HepG2 (cell line): Measurements from ENCODE around the gene HAUS1. TPM values are rescaled to one million over a fixed set of nuclear protein-coding genes. Genes with fewer than 3 reads are reported as not detected.

Source experiments
- ATAC-seq: fragments of 200-7000 bp; cut with Tn5 transposase; 3 replicates; pipeline ENCODE4 v1.9.1; 2020; ENCODE audit warnings: mild to moderate bottlenecking, moderate library complexity
- BruUV-seq: library from RNA; stranded (reverse); fragments of 400-500 nt; replicated peaks from 2 replicates; lab custom pipeline; 2021; lab: Mats Ljungman, UMichigan
- CTCF ChIA-PET: fragments of 300-600 bp; formaldehyde crosslinking; extraction: SDS; loops from one replicate; lab custom pipeline; 2021; ENCODE audit warnings: low total read pairs, inconsistent platforms, low intra/inter-chr PET ratio; lab: Yijun Ruan, JAX
- POLR2A ChIA-PET: fragments of 350-600 bp; sonication (Branson Sonifier 250); formaldehyde crosslinking; loops from one replicate; lab custom pipeline; 2020; ENCODE audit warnings: antibody characterized with exemption, inconsistent platforms; lab: Yijun Ruan, JAX
- DNase-seq: peaks from one replicate; pipeline ENCODE4 v3.0.0-alpha.2; 2015; ENCODE audit warnings: low spot score
- FAIRE-seq: peaks from 3 replicates; lab custom pipeline; 2011; peaks lifted over from hg19 to GRCh38; lab: Jason Lieb, UNC
- H2AFZ ChIP-seq: one replicate; pipeline ENCODE4 v1.6.1; 2011; ENCODE audit warnings: low read length, inconsistent platforms
- H3K27ac ChIP-seq: fragments of 300-600 bp; 3 replicates; pipeline ENCODE4 v1.8.0; 2011; ENCODE audit warnings: mixed run types, mild to moderate bottlenecking, mixed read lengths, low read length, inconsistent platforms; ENCODE audit not compliant: insufficient read depth; ENCODE audit errors: extremely low read length
- H3K27me3 ChIP-seq, 2 experiments: fragments of 200-600 bp in 1 of 2; 2 replicates in 1 of 2; 3 replicates in 1 of 2; pipeline versions ENCODE4 v1.6.0 to v1.8.0; 2011; ENCODE audit warnings: low read length in 2 of 2, mild to moderate bottlenecking in 2 of 2, moderate library complexity in 2 of 2, inconsistent platforms in 1 of 2; ENCODE audit not compliant: insufficient read depth in 2 of 2, control insufficient read depth in 1 of 2
- H3K36me3 ChIP-seq, 2 experiments: fragments of 200-600 bp in 1 of 2; replicated peaks in 1 of 2; 2 replicates in 1 of 2; 3 replicates in 1 of 2; pipeline versions ENCODE4 v1.5.1 to v1.8.0; 2011; ENCODE audit warnings: low read length in 2 of 2, inconsistent platforms in 1 of 2; ENCODE audit not compliant: insufficient read depth in 2 of 2, control insufficient read depth in 1 of 2
- H3K4me1 ChIP-seq: 2 replicates; pipeline ENCODE4 v1.5.1; 2012; ENCODE audit warnings: low read length, inconsistent platforms; ENCODE audit not compliant: insufficient read depth
- H3K4me2 ChIP-seq: 2 replicates; pipeline ENCODE4 v1.6.0; 2011; ENCODE audit warnings: low read depth, low read length, inconsistent platforms
- H3K4me3 ChIP-seq, 3 experiments: fragments of 200-600 bp in 1 of 3; sonication (generic), shearing (Covaris generic) in 1 of 3; replicated peaks in 1 of 3; 2 replicates each; pipeline ENCODE4 v1.5.1; 2011 to 2016; ENCODE audit warnings: low read length in 3 of 3, inconsistent platforms in 2 of 3, low read depth in 2 of 3, mild to moderate bottlenecking in 2 of 3, control low read depth in 1 of 3, mixed read lengths in 1 of 3; ENCODE audit not compliant: insufficient read depth in 1 of 3
- H3K79me2 ChIP-seq: one replicate; pipeline ENCODE4 v1.6.1; 2011; ENCODE audit warnings: low read length, inconsistent platforms; ENCODE audit not compliant: insufficient read depth
- H3K9ac ChIP-seq: 2 replicates; pipeline ENCODE4 v1.6.0; 2011; ENCODE audit warnings: mild to moderate bottlenecking, low read depth, low read length, inconsistent platforms; ENCODE audit not compliant: insufficient read depth
- H3K9me3 ChIP-seq: 2 replicates; pipeline ENCODE4 v1.5.1; 2012; ENCODE audit warnings: mild to moderate bottlenecking, low read length
- H4K20me1 ChIP-seq: 2 replicates; pipeline ENCODE4 v1.6.0; 2011; ENCODE audit warnings: inconsistent platforms, mild to moderate bottlenecking, low read length, moderate library complexity; ENCODE audit not compliant: insufficient read depth
- EED ChIP-seq: sonication (generic); formaldehyde crosslinking; IDR thresholded peaks from 2 replicates; pipeline ENCODE4 v1.5.0; 2020; ENCODE audit warnings: mild to moderate bottlenecking, missing genetic modification reagents
- LCORL ChIP-seq, 2 experiments: fragments of 450-650 bp in 1 of 2; sonication (generic) in 1 of 2; formaldehyde crosslinking in 1 of 2; IDR thresholded peaks; 2 replicates each; pipeline versions ENCODE4 v1.5.0 to v1.6.1; 2017 to 2020; ENCODE audit warnings: antibody characterized with exemption in 1 of 2, missing genetic modification reagents in 1 of 2
- MIXL1 ChIP-seq: IDR thresholded peaks from 2 replicates; pipeline ENCODE4 v1.6.1; 2016
- RAD21 ChIP-seq: fragments of 450-650 bp; formaldehyde crosslinking; IDR thresholded peaks from 2 replicates; pipeline ENCODE4 v1.5.0; 2020; ENCODE audit warnings: mild to moderate bottlenecking
- SMC3 ChIP-seq: IDR thresholded peaks from 2 replicates; pipeline ENCODE4 v1.6.1; 2011; ENCODE audit warnings: low read length, improper control_type of control experiment
- STAG1 ChIP-seq: sonication (generic); formaldehyde crosslinking; IDR thresholded peaks from 2 replicates; pipeline ENCODE4 v1.4.0; 2020; ENCODE audit warnings: missing genetic modification reagents
- WGBS: methylation state at CpG from one replicate; pipeline ENCODE4 v1.1.6; 2017; ENCODE audit warnings: low lambda C conversion rate; 5-methylcytosine and 5-hydroxymethylcytosine counted together
- in situ Hi-C: cut with HindIII; loops from 2 replicates; pipeline ENCODE4 v1.10.0; 2017; ENCODE audit warnings: low pct_unique_long_range_greater_than_20kb; ENCODE audit not compliant: extremely low pct_ligation_motif_present
- intact Hi-C: fragments of 100-400 bp; cut with micrococcal nuclease; formaldehyde crosslinking; loops from one replicate; pipeline ENCODE4 v1.10.0; 2022; ENCODE audit not compliant: unreplicated experiment
- polyA plus RNA-seq, 8 experiments: library from polyadenylated mRNA; depleted of rRNA in 3 of 8; stranded (reverse) in 7 of 8; unstranded in 1 of 8; fragments of >200 nt; fragmentation: Illumina TruSeq in 4 of 8; extraction: Trizol in 4 of 8; gene quantifications; 2 replicates each; pipeline versions ENCODE4 v1.2.1 to v1.2.3, GENCODE V29; 2011 to 2016; ENCODE audit warnings: low read depth in 4 of 8, missing spikeins in 1 of 8, mixed read lengths in 1 of 8; ENCODE audit not compliant: insufficient read depth in 1 of 8
- total RNA-seq, 5 experiments: library from RNA; depleted of rRNA; stranded (reverse); fragments of >200 nt; fragmentation: Illumina TruSeq; extraction: Trizol; gene quantifications; 2 replicates each; pipeline ENCODE4 v1.2.3, GENCODE V29; 2016; ENCODE audit warnings: low read depth in 1 of 5
- TF ChIP-seq, protein P1 (sequence below): IDR thresholded peaks from 2 replicates; pipeline ENCODE4 v1.4.0; 2020; ENCODE audit warnings: mild to moderate bottlenecking, missing genetic modification reagents
- TF ChIP-seq, protein P2 (sequence below): sonication (generic); formaldehyde crosslinking; IDR thresholded peaks from 2 replicates; pipeline ENCODE4 v1.5.0; 2020; ENCODE audit warnings: mild to moderate bottlenecking, missing genetic modification reagents, moderate library complexity
- TF ChIP-seq, protein P3 (sequence below): sonication (generic); formaldehyde crosslinking; IDR thresholded peaks from 2 replicates; pipeline ENCODE4 v1.4.0; 2020; ENCODE audit warnings: missing genetic modification reagents, borderline replicate concordance
- TF ChIP-seq, protein P4 (sequence below): sonication (generic); formaldehyde crosslinking; IDR thresholded peaks from 2 replicates; pipeline ENCODE4 v1.5.0; 2020; ENCODE audit warnings: missing genetic modification reagents

The HAUS1 gene
- total and polyA plus RNA-seq, 2 of the 13 experiments (the other 11 are each of a cell fraction or from before 2014, with no cell fraction given) = 20.6 to 59.2 TPM

DNA sequence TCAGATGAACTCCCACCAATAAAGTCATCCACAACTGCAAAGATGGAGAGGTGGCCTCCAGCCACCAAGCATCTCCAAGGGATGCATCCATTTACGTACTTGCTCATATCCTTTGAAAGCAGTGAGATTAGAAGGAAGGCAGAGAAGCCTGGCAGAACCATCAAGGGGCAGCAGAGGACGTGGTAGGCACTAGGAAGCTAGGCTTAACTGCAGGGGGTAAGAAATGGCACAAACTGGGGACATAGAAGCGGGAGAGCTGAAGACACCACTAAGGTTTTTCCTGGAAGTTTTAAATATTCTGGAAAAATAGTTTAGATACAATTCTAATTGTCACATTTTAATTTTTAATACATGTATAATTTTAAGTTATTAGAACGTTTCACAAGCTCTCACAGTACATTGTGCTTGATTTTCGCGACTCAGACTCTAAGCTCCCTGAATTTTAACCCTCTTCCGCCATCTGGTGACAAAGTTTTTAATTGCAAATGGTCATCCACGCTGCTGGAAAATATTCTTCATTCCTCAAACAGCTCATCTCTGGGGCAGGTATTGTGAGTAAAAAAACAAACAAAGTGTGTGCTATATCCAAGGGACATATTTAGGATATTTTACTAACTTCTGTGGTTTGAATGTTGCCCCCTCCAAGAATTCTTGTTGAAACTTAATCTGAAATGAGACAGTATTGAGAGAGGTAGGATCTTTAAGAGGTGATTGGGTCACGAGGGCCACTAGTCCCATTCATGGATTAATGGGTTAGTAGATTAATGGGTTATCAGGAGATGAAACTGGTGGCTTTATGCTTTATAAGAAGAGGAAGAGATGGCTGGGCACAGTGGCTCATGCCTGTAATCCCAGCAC lies 30.5 kb upstream of the HAUS1 start:
- Histone ChIP-seq H4K20me1 (peaks cover 9% of the 10 kb centered on the region; the same call in 1 of the 2 replicates), H3K79me2 (no peaks in the 10 kb centered on the region), H3K27ac (no peak overlapping the region), H3K36me3 (0 out of 5 replicates have a peak, but pooled peaks cover 0 to 4% of the 10 kb centered on the region in 2 experiments), H3K27me3 (peaks cover 12 to 39% of the 10 kb centered on the region in 2 experiments; a peak in 4 of 5 replicates), H3K9ac (no peak overlapping the region), H2AFZ (no peak overlapping the region), H3K4me2 (no peak overlapping the region), H3K9me3 (no peaks in the 10 kb centered on the region), H3K4me3 (no peak overlapping the region), H3K4me1 (peaks cover 21% of the 10 kb centered on the region)
- DNase-seq = peak; percentile 62
- CTCF ChIA-PET = interaction anchor here (1.4 to 2.0 kb wide), 3 partner anchors 100 to 409 kb away, joined by 3 to 6 read pairs (median 4); no protein-coding TSS in a partner anchor
- FAIRE-seq = peak; percentile 86
- intact Hi-C loops (loop anchor here (1.0 to 10.0 kb wide), 4 partner anchors 106 to 409 kb away; partner anchors contain the start of gene EPG5), in situ Hi-C loops (loop anchor here (5.0 to 10.0 kb wide), 2 partner anchors 106 to 379 kb away; partner anchors contain the start of gene EPG5)
- POLR2A ChIA-PET = interaction anchor here (1.0 to 1.2 kb wide), 3 partner anchors 23 to 30 kb away, joined by 3 to 5 read pairs (median 4); partner anchors contain the start of gene HAUS1
- BruUV-seq = no TSS peak
- ATAC-seq = peak; percentile 52
- 31% methylated on average over 9 of the region's 9 CpGs for WGBS
- TF ChIP-seq SMC3 = peak; percentile 73
- TF ChIP-seq RAD21 (CRISPR knock-in tag) = peak; percentile 35; the same call in 1 of the 2 replicates
- TF ChIP-seq, protein P1, sequence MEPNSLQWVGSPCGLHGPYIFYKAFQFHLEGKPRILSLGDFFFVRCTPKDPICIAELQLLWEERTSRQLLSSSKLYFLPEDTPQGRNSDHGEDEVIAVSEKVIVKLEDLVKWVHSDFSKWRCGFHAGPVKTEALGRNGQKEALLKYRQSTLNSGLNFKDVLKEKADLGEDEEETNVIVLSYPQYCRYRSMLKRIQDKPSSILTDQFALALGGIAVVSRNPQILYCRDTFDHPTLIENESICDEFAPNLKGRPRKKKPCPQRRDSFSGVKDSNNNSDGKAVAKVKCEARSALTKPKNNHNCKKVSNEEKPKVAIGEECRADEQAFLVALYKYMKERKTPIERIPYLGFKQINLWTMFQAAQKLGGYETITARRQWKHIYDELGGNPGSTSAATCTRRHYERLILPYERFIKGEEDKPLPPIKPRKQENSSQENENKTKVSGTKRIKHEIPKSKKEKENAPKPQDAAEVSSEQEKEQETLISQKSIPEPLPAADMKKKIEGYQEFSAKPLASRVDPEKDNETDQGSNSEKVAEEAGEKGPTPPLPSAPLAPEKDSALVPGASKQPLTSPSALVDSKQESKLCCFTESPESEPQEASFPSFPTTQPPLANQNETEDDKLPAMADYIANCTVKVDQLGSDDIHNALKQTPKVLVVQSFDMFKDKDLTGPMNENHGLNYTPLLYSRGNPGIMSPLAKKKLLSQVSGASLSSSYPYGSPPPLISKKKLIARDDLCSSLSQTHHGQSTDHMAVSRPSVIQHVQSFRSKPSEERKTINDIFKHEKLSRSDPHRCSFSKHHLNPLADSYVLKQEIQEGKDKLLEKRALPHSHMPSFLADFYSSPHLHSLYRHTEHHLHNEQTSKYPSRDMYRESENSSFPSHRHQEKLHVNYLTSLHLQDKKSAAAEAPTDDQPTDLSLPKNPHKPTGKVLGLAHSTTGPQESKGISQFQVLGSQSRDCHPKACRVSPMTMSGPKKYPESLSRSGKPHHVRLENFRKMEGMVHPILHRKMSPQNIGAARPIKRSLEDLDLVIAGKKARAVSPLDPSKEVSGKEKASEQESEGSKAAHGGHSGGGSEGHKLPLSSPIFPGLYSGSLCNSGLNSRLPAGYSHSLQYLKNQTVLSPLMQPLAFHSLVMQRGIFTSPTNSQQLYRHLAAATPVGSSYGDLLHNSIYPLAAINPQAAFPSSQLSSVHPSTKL (CRISPR knock-in tag) = 0 out of 2 replicates have a peak, but pooled peaks have one; percentile 19
- peak; percentile 48; the same call in 1 of the 2 replicates for TF ChIP-seq MIXL1 (CRISPR knock-in tag)
- TF ChIP-seq STAG1 (CRISPR knock-in tag) = peak; percentile 72
- TF ChIP-seq, protein P2, sequence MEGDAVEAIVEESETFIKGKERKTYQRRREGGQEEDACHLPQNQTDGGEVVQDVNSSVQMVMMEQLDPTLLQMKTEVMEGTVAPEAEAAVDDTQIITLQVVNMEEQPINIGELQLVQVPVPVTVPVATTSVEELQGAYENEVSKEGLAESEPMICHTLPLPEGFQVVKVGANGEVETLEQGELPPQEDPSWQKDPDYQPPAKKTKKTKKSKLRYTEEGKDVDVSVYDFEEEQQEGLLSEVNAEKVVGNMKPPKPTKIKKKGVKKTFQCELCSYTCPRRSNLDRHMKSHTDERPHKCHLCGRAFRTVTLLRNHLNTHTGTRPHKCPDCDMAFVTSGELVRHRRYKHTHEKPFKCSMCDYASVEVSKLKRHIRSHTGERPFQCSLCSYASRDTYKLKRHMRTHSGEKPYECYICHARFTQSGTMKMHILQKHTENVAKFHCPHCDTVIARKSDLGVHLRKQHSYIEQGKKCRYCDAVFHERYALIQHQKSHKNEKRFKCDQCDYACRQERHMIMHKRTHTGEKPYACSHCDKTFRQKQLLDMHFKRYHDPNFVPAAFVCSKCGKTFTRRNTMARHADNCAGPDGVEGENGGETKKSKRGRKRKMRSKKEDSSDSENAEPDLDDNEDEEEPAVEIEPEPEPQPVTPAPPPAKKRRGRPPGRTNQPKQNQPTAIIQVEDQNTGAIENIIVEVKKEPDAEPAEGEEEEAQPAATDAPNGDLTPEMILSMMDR (CRISPR knock-in tag) = peak; percentile 72
- TF ChIP-seq, protein P3, sequence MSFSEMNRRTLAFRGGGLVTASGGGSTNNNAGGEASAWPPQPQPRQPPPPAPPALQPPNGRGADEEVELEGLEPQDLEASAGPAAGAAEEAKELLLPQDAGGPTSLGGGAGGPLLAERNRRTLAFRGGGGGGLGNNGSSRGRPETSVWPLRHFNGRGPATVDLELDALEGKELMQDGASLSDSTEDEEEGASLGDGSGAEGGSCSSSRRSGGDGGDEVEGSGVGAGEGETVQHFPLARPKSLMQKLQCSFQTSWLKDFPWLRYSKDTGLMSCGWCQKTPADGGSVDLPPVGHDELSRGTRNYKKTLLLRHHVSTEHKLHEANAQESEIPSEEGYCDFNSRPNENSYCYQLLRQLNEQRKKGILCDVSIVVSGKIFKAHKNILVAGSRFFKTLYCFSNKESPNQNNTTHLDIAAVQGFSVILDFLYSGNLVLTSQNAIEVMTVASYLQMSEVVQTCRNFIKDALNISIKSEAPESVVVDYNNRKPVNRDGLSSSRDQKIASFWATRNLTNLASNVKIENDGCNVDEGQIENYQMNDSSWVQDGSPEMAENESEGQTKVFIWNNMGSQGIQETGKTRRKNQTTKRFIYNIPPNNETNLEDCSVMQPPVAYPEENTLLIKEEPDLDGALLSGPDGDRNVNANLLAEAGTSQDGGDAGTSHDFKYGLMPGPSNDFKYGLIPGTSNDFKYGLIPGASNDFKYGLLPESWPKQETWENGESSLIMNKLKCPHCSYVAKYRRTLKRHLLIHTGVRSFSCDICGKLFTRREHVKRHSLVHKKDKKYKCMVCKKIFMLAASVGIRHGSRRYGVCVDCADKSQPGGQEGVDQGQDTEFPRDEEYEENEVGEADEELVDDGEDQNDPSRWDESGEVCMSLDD (CRISPR knock-in tag) = no peak
- TF ChIP-seq EED = no peak
- TF ChIP-seq, protein P4, sequence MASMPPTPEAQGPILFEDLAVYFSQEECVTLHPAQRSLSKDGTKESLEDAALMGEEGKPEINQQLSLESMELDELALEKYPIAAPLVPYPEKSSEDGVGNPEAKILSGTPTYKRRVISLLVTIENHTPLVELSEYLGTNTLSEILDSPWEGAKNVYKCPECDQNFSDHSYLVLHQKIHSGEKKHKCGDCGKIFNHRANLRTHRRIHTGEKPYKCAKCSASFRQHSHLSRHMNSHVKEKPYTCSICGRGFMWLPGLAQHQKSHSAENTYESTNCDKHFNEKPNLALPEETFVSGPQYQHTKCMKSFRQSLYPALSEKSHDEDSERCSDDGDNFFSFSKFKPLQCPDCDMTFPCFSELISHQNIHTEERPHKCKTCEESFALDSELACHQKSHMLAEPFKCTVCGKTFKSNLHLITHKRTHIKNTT (CRISPR knock-in tag) = no peak
- TF ChIP-seq LCORL (IDR thresholded peaks at IDR 0.05) = no peak
- 0 out of 2 replicates have a peak, but pooled peaks have one; percentile 21 for TF ChIP-seq LCORL (CRISPR knock-in tag; IDR thresholded peaks at IDR 0.05)
